ENCODE measurements around the gene BCAS1. TPM values are rescaled to one million over a fixed set of nuclear protein-coding genes. Genes with fewer than 3 reads are reported as not detected.

The BCAS1 gene
- total RNA-seq, 6 experiments from 2014 or later = 0.07 to 0.43 (median 0.15) TPM; not detected in 2

- peak in 1 of 3 donors; percentile 42 for DNase-seq
- H3K4me1 ChIP-seq = peaks cover 0 to 28% (median 4%) of the 10 kb centered on the region in 4 donors
- intact Hi-C loops (cut with DNase I) = no loop called here
- no peak for TF ChIP-seq POLR2A (IDR thresholded peaks at IDR 0.05)
- TF ChIP-seq CTCF (IDR thresholded peaks at IDR 0.05) = no peak
- ATAC-seq = peak; percentile 4 to 40 (median 22)
- no peaks in the 10 kb centered on the region for H3K27me3 ChIP-seq
- no peaks in the 10 kb centered on the region for H3K36me3 ChIP-seq
- H3K9me3 ChIP-seq = no peaks in the 10 kb centered on the region
- 45% methylated on average over 6 of the region's 6 CpGs for WGBS (ENCODE audit: insufficient coverage, low coverage, low lambda C conversion rate, missing lambda C conversion rate)
- H3K4me3 ChIP-seq = no peak overlapping the region
- peak overlapping the region in 2 of 3 donors; percentile 44 to 49 for H3K27ac ChIP-seq
These were observed 129.4 kb downstream of the BCAS1 start for GRCh38 chr20:53940907-53941545.

DNA sequence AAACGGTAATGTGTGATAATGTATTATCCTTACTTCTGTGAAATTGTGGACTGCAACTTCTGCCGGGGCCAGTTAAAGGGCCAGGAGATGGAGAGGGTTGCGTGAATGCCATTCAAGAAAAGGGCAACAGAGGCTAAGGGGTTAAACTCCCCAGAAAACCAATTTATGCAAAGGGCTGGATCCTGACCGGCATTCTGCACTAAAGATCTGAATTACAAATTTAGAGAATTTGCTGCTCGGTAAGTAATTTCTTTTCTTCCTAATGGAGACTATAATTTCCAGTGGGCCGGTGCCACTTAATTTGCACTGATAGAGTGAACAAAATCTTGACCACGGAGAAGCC, 130.1 kb downstream of the BCAS1 start:
- WGBS (ENCODE audit: insufficient coverage, low coverage, low lambda C conversion rate, missing lambda C conversion rate) = 24% methylated on average over 6 of the region's 7 CpGs
- H3K4me3 ChIP-seq = no peak overlapping the region
- H3K36me3 ChIP-seq = no peaks in the 10 kb centered on the region
- intact Hi-C loops (cut with DNase I) = no loop called here
- ATAC-seq = no peak
- no peak for DNase-seq
- no peak for TF ChIP-seq POLR2A (IDR thresholded peaks at IDR 0.05)
- TF ChIP-seq CTCF (IDR thresholded peaks at IDR 0.05) = no peak
- peaks cover 0 to 28% (median 4%) of the 10 kb centered on the region in 4 donors for H3K4me1 ChIP-seq
- H3K27ac ChIP-seq = peak overlapping the region in 2 of 3 donors; percentile 44 to 49
- no peaks in the 10 kb centered on the region for H3K9me3 ChIP-seq
- H3K27me3 ChIP-seq = no peaks in the 10 kb centered on the region

- DNase-seq (peak; percentile 91 to 95 (median 91)), ATAC-seq (peak; percentile 93 to 95 (median 94))
- Histone ChIP-seq H3K27ac (peak overlapping the region in 2 of 3 donors; percentile 49 to 68), H3K4me1 (peaks cover 0 to 28% (median 4%) of the 10 kb centered on the region in 4 donors), H3K9me3 (no peaks in the 10 kb centered on the region), H3K4me3 (no peak overlapping the region), H3K27me3 (no peaks in the 10 kb centered on the region), H3K36me3 (no peaks in the 10 kb centered on the region)
- peak; percentile 75 to 91 (median 84) for TF ChIP-seq CTCF (IDR thresholded peaks at IDR 0.05)
- no peak for TF ChIP-seq POLR2A (IDR thresholded peaks at IDR 0.05)
- intact Hi-C loops (cut with DNase I) = no loop called here
- 2% methylated on average over 7 of the region's 7 CpGs for WGBS (ENCODE audit: insufficient coverage, low coverage, low lambda C conversion rate, missing lambda C conversion rate)
These were observed 130.6 kb downstream of the BCAS1 start for GRCh38 chr20:53939572-53940359.

- peak overlapping the region in 2 of 3 donors; percentile 49 to 68 for H3K27ac ChIP-seq
- intact Hi-C loops (cut with DNase I) = no loop called here
- no peak overlapping the region for H3K4me3 ChIP-seq
- DNase-seq (no peak), ATAC-seq (no peak)
- H3K9me3 ChIP-seq = no peaks in the 10 kb centered on the region
- TF ChIP-seq CTCF (IDR thresholded peaks at IDR 0.05) = no peak
- no peak for TF ChIP-seq POLR2A (IDR thresholded peaks at IDR 0.05)
- 38% methylated on average over 2 of the region's 3 CpGs for WGBS (ENCODE audit: insufficient coverage, low coverage, low lambda C conversion rate, missing lambda C conversion rate)
- H3K36me3 ChIP-seq = no peaks in the 10 kb centered on the region
- no peaks in the 10 kb centered on the region for H3K27me3 ChIP-seq
- peaks cover 0 to 28% (median 4%) of the 10 kb centered on the region in 4 donors for H3K4me1 ChIP-seq
These were observed 131.2 kb downstream of the BCAS1 start for GRCh38 chr20:53939190-53939571.

All from right lobe of liver (tissue), 6 donors.